Keratinocyte (primary cell): ENCODE measurements around the gene BCAS3.

Source experiments
- EZH2 ChIP-seq: IDR thresholded peaks from one replicate; pipeline ENCODE4 v1.6.1; 2012; ENCODE audit warnings: inconsistent platforms, mild to moderate bottlenecking, low read length, moderate library complexity
- TF ChIP-seq, protein P1 (sequence below), 3 experiments: IDR thresholded peaks in 1 of 3; conservative IDR thresholded peaks in 1 of 3; optimal IDR thresholded peaks in 1 of 3; 2 replicates in 2 of 3; 3 replicates in 1 of 3; pipeline versions ENCODE3 to v1.5.1; 2011; ENCODE audit warnings: low read length in 3 of 3, mild to moderate bottlenecking in 3 of 3, moderate library complexity in 2 of 3, control low read depth in 1 of 3, inconsistent platforms in 1 of 3; ENCODE audit not compliant: insufficient read depth in 2 of 3; ENCODE audit errors: extremely low read depth in 1 of 3

DNA sequence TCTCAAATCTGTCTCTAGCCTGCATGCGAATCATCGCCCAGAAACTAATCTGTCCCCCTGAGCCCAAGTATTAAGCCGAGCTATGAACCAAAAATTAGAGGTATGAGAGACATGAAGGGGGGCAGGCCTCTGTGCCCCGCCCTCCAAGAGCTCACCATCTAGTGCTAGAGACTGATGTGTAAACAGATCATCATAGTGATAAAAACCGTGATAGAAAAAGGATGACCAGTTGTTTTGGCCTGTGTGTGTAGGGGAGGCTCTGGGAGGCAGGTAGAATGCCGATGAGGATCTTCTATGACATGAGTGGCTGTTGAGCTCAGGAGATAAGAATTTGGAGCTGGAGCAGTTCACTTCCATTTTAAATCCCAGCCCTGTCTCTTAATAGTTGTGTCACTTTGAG is 632.9 kb downstream of the BCAS3 start:
- TF ChIP-seq, protein P1, sequence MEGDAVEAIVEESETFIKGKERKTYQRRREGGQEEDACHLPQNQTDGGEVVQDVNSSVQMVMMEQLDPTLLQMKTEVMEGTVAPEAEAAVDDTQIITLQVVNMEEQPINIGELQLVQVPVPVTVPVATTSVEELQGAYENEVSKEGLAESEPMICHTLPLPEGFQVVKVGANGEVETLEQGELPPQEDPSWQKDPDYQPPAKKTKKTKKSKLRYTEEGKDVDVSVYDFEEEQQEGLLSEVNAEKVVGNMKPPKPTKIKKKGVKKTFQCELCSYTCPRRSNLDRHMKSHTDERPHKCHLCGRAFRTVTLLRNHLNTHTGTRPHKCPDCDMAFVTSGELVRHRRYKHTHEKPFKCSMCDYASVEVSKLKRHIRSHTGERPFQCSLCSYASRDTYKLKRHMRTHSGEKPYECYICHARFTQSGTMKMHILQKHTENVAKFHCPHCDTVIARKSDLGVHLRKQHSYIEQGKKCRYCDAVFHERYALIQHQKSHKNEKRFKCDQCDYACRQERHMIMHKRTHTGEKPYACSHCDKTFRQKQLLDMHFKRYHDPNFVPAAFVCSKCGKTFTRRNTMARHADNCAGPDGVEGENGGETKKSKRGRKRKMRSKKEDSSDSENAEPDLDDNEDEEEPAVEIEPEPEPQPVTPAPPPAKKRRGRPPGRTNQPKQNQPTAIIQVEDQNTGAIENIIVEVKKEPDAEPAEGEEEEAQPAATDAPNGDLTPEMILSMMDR (optimal IDR thresholded peaks at IDR 0.05 in 1 of 3, IDR thresholded peaks at IDR 0.05 in 1 of 3, conservative IDR thresholded peaks at IDR 0.05 in 1 of 3; ENCODE audit: extremely low read depth in 1 of 3, insufficient read depth in 2 of 3, low read length in 3 of 3), result no peak
- no peak for TF ChIP-seq EZH2
